ENCODE data around the gene SEPTIN2.
"Not testable (repeated sequence)": the region's sequence is repeated elsewhere in the genome, so short reads cannot be mapped to it uniquely, and the experiment has no call there.

SEPTIN2 gene

DNA sequence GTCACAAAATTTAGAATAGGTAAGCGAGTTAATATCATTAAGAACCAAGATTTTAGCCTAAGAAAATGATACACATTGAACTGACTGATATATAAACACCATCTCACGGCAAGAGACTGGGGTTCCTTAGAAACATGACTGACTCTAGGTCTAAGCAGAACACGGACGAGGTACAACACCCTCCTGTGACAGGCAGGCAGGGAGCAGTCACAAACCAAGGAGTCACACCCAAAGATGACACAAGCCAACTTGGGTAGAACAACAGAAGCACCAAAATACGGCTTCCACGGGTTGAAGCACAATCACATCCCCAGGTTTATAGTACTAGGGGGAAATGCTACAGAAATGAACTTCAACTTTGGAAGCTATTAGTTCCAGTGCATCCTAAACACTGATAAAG is 24.6 kb upstream of the SEPTIN2 start:
- Histone ChIP-seq H4K91ac (ENCODE audit: low read depth, low read length, poor library complexity) (no peak overlapping the region), H2BK15ac (ENCODE audit: low read length) (no peak overlapping the region), H3K27me3 (ENCODE audit: control insufficient read depth in 3 of 3, insufficient read depth in 3 of 3, low read depth in 1 of 3, low read length in 3 of 3) (no peaks in the 10 kb centered on the region), H2AFZ (ENCODE audit: low read length) (no peak overlapping the region), H4K8ac (ENCODE audit: low read depth, low read length) (no peak overlapping the region), H3K4ac (ENCODE audit: low read length) (no peak overlapping the region), H3K9me3 (replicated peaks in 1 of 2; ENCODE audit: control insufficient read depth in 2 of 2, insufficient read depth in 1 of 2, low read depth in 1 of 2, low read length in 2 of 2) (no peaks in the 10 kb centered on the region), H2BK12ac (ENCODE audit: low read length) (no peak overlapping the region), H2BK5ac (ENCODE audit: low read length) (no peak overlapping the region), H3K18ac (ENCODE audit: low read length) (no peak overlapping the region), H3K4me2 (ENCODE audit: insufficient read depth, low read length, poor library complexity, severe bottlenecking) (no peak overlapping the region), H3K9ac (ENCODE audit: low read depth, low read length, poor library complexity) (no peak overlapping the region), H3K4me3 (ENCODE audit: low read length in 2 of 2) (no peak overlapping the region), H3K27ac (replicated peaks; ENCODE audit: low read length) (no peak overlapping the region), H3K79me1 (ENCODE audit: low read depth, low read length) (peaks cover 8% of the 10 kb centered on the region), H3K23ac (ENCODE audit: low read depth, low read length, poor library complexity) (no peak overlapping the region), H2BK120ac (ENCODE audit: low read depth, low read length) (no peak overlapping the region), H3K36me3 (replicated peaks in 1 of 2; ENCODE audit: control insufficient read depth in 2 of 2, insufficient read depth in 2 of 2, low read length in 2 of 2) (peaks cover 0 to 8% of the 10 kb centered on the region in 2 donors), H3K4me1 (ENCODE audit: control insufficient read depth in 2 of 2, insufficient read depth in 1 of 2, low read depth in 1 of 2, low read length in 2 of 2) (no peaks in the 10 kb centered on the region), H3K14ac (ENCODE audit: low read length) (no peak overlapping the region), H2AK5ac (ENCODE audit: low read depth, low read length) (no peak overlapping the region)
- no CpG with 5 or more reads among the region's 6 CpGs for WGBS, 2 donors (ENCODE audit: extremely low coverage in 2 of 2, insufficient read length in 2 of 2, insufficient replicate concordance in 1 of 2)
- DNase-seq (ENCODE audit: low spot score), result no peak

DNA sequence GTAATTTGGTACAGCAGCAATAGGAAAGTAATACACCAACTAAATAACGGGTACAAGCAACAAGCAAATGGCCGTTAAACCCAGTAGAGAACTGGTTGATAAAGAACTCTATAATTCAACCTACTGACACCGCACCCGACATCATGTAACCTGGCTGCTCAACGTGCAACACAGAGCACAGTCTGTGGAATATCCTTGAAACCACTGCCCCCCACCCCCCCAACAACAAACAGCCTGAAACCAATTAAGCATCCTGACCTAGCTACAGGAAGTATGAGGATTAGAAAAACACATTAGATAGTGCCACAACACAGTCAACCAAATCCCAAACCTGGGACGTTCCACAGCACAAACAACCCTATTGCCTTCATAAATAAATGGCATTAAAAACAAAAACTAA is 23.7 kb upstream of the SEPTIN2 start:
- DNase-seq (ENCODE audit: low spot score), result no peak
- Histone ChIP-seq H3K4me1 (ENCODE audit: control insufficient read depth in 2 of 2, insufficient read depth in 1 of 2, low read depth in 1 of 2, low read length in 2 of 2) (no peaks in the 10 kb centered on the region), H3K9me3 (replicated peaks in 1 of 2; ENCODE audit: control insufficient read depth in 2 of 2, insufficient read depth in 1 of 2, low read depth in 1 of 2, low read length in 2 of 2) (peaks cover under 1 to 4% of the 10 kb centered on the region in 2 donors), H3K23ac (ENCODE audit: low read depth, low read length, poor library complexity) (no peak overlapping the region), H3K27me3 (ENCODE audit: control insufficient read depth in 3 of 3, insufficient read depth in 3 of 3, low read depth in 1 of 3, low read length in 3 of 3) (no peaks in the 10 kb centered on the region), H2BK12ac (ENCODE audit: low read length) (no peak overlapping the region), H3K27ac (replicated peaks; ENCODE audit: low read length) (no peak overlapping the region), H3K4ac (ENCODE audit: low read length) (no peak overlapping the region), H3K4me2 (ENCODE audit: insufficient read depth, low read length, poor library complexity, severe bottlenecking) (no peak overlapping the region), H3K14ac (ENCODE audit: low read length) (no peak overlapping the region), H2BK5ac (ENCODE audit: low read length) (no peak overlapping the region), H2AFZ (ENCODE audit: low read length) (no peak overlapping the region), H3K18ac (ENCODE audit: low read length) (no peak overlapping the region), H2BK15ac (ENCODE audit: low read length) (no peak overlapping the region), H3K36me3 (replicated peaks in 1 of 2; ENCODE audit: control insufficient read depth in 2 of 2, insufficient read depth in 2 of 2, low read length in 2 of 2) (peaks cover 0 to 15% of the 10 kb centered on the region in 2 donors), H2AK5ac (ENCODE audit: low read depth, low read length) (no peak overlapping the region), H3K79me1 (ENCODE audit: low read depth, low read length) (peaks cover 8% of the 10 kb centered on the region), H2BK120ac (ENCODE audit: low read depth, low read length) (no peak overlapping the region), H4K91ac (ENCODE audit: low read depth, low read length, poor library complexity) (no peak overlapping the region), H3K9ac (ENCODE audit: low read depth, low read length, poor library complexity) (no peak overlapping the region), H3K4me3 (ENCODE audit: low read length in 2 of 2) (no peak overlapping the region), H4K8ac (ENCODE audit: low read depth, low read length) (no peak overlapping the region)
- WGBS, 2 donors (ENCODE audit: extremely low coverage in 2 of 2, insufficient read length in 2 of 2, insufficient replicate concordance in 1 of 2), result no CpG with 5 or more reads among the region's 6 CpGs

DNA sequence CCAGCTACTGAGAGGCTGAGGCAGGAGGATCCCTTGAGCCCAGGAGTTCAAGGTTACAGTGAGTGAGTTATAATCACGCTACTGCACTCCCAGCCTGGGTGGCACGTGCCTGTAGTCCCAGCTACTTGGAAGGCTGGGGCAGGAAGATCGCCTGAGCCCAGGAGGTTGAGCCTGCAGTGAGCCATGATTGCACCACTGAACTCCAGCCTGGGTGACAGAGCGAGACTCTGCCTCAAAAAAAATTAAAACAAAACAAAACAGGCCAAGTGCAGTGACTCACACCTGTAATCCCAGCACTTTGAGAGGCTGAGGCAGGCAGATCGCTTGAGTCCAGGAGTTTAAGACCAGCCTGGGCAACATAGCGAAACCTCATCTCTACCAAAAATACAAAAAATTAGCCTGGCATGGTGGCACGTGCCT is 22.3 kb upstream of the SEPTIN2 start:
- H2AK5ac ChIP-seq (ENCODE audit: low read depth, low read length); H3K23ac ChIP-seq (ENCODE audit: low read depth, low read length, poor library complexity); H3K4me3 ChIP-seq (ENCODE audit: low read length in 2 of 2); H3K14ac ChIP-seq (ENCODE audit: low read length); H3K18ac ChIP-seq (ENCODE audit: low read length); H3K4me2 ChIP-seq (ENCODE audit: insufficient read depth, low read length, poor library complexity, severe bottlenecking); H3K79me1 ChIP-seq (ENCODE audit: low read depth, low read length); H3K4me1 ChIP-seq (ENCODE audit: control insufficient read depth in 2 of 2, insufficient read depth in 1 of 2, low read depth in 1 of 2, low read length in 2 of 2); H4K8ac ChIP-seq (ENCODE audit: low read depth, low read length); DNase-seq (ENCODE audit: low spot score); H4K91ac ChIP-seq (ENCODE audit: low read depth, low read length, poor library complexity); H2BK15ac ChIP-seq (ENCODE audit: low read length); H3K27me3 ChIP-seq (ENCODE audit: control insufficient read depth in 3 of 3, insufficient read depth in 3 of 3, low read depth in 1 of 3, low read length in 3 of 3); H2AFZ ChIP-seq (ENCODE audit: low read length); H3K9ac ChIP-seq (ENCODE audit: low read depth, low read length, poor library complexity); H3K27ac ChIP-seq (replicated peaks; ENCODE audit: low read length); H2BK5ac ChIP-seq (ENCODE audit: low read length); H3K9me3 ChIP-seq (replicated peaks in 1 of 2; ENCODE audit: control insufficient read depth in 2 of 2, insufficient read depth in 1 of 2, low read depth in 1 of 2, low read length in 2 of 2); H2BK12ac ChIP-seq (ENCODE audit: low read length); H2BK120ac ChIP-seq (ENCODE audit: low read depth, low read length); H3K4ac ChIP-seq (ENCODE audit: low read length): not testable (repeated sequence)
- no CpG with 5 or more reads among the region's 7 CpGs for WGBS, 2 donors (ENCODE audit: extremely low coverage in 2 of 2, insufficient read length in 2 of 2, insufficient replicate concordance in 1 of 2)
- peaks cover 0 to 23% of the 10 kb centered on the region in 2 donors for H3K36me3 ChIP-seq (replicated peaks in 1 of 2; ENCODE audit: control insufficient read depth in 2 of 2, insufficient read depth in 2 of 2, low read length in 2 of 2)

GRCh38 chr2:241295326-241296095 is 20.2 kb upstream of the SEPTIN2 start:
- no peak overlapping the region for H3K4me2 ChIP-seq (ENCODE audit: insufficient read depth, low read length, poor library complexity, severe bottlenecking)
- H3K4me3 ChIP-seq (ENCODE audit: low read length in 2 of 2), result no peak overlapping the region
- no peak overlapping the region for H2AFZ ChIP-seq (ENCODE audit: low read length)
- no peak overlapping the region for H3K14ac ChIP-seq (ENCODE audit: low read length)
- H2BK15ac ChIP-seq (ENCODE audit: low read length), result no peak overlapping the region
- no peak overlapping the region for H3K27ac ChIP-seq (replicated peaks; ENCODE audit: low read length)
- H3K79me1 ChIP-seq (ENCODE audit: low read depth, low read length), result peaks cover 10% of the 10 kb centered on the region
- H3K18ac ChIP-seq (ENCODE audit: low read length), result no peak overlapping the region
- WGBS, 2 donors (ENCODE audit: extremely low coverage in 2 of 2, insufficient read length in 2 of 2, insufficient replicate concordance in 1 of 2), result no CpG with 5 or more reads among the region's 7 CpGs
- H3K4me1 ChIP-seq (ENCODE audit: control insufficient read depth in 2 of 2, insufficient read depth in 1 of 2, low read depth in 1 of 2, low read length in 2 of 2), result no peaks in the 10 kb centered on the region
- no peaks in the 10 kb centered on the region for H3K27me3 ChIP-seq (ENCODE audit: control insufficient read depth in 3 of 3, insufficient read depth in 3 of 3, low read depth in 1 of 3, low read length in 3 of 3)
- no peak overlapping the region for H3K23ac ChIP-seq (ENCODE audit: low read depth, low read length, poor library complexity)
- no peak overlapping the region for H3K9ac ChIP-seq (ENCODE audit: low read depth, low read length, poor library complexity)
- H3K36me3 ChIP-seq (replicated peaks in 1 of 2; ENCODE audit: control insufficient read depth in 2 of 2, insufficient read depth in 2 of 2, low read length in 2 of 2), result peaks cover 0 to 20% of the 10 kb centered on the region in 2 donors
- no peak overlapping the region for H4K91ac ChIP-seq (ENCODE audit: low read depth, low read length, poor library complexity)
- no peak overlapping the region for H3K4ac ChIP-seq (ENCODE audit: low read length)
- no peak overlapping the region for H2BK120ac ChIP-seq (ENCODE audit: low read depth, low read length)
- H3K9me3 ChIP-seq (replicated peaks in 1 of 2; ENCODE audit: control insufficient read depth in 2 of 2, insufficient read depth in 1 of 2, low read depth in 1 of 2, low read length in 2 of 2), result peaks cover 1 to 9% of the 10 kb centered on the region in 2 donors
- no peak overlapping the region for H2AK5ac ChIP-seq (ENCODE audit: low read depth, low read length)
- no peak overlapping the region for H2BK12ac ChIP-seq (ENCODE audit: low read length)
- no peak overlapping the region for H4K8ac ChIP-seq (ENCODE audit: low read depth, low read length)
- DNase-seq (ENCODE audit: low spot score), result no peak
- H2BK5ac ChIP-seq (ENCODE audit: low read length), result no peak overlapping the region
